ENCODE results near the gene ZNF492. TPM values are rescaled to one million over a fixed set of nuclear protein-coding genes. Genes with fewer than 3 reads are reported as not detected.
"Not testable (repeated sequence)": the region's sequence is repeated elsewhere in the genome, so short reads cannot be mapped to it uniquely, and the experiment has no call there.

ZNF492 gene
- not detected in 2 replicates for total RNA-seq
- not detected for polyA plus RNA-seq (2012)

DNA sequence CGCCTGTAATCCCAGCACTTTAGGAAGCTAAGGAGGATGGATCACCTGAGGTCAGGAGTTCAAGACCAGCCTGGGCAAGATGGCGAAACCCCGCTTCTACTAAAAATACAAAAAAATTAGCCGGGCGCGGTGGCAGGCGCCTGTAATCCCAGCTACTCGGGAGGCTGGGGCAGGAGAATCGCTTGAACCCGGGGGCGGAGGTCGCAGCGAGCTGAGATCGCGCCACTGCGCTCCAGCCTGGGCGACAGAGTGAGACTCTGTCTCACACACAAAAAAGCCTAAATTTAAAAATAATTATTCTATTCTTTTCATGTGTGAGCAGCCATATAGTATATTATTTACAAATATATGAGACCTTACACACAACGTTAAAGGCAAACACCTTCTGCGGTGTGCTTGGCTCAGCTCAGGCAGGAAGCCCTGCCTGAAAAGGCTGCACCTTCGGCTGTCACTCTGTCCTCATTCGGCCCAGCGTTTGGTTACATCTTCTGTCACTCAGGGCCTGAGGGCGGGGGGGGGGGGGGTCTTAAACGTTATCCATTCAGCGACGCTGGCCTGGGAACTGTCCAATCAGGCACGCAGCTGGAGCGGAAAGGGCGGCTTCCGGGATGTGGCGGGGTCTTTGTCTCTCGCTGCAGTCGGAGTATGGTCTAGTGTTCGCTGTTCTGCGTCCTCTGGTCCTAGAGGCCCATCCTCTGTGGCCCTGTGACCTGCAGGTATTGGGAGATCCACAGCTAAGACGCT, at the start of gene ZNF492:
TSS of gene ZNF492 (plus strand) at position 619 of the 744 bp plus-strand sequence. CDS start 19,076 bp downstream, outside the sequence.
- DNase-seq (ENCODE audit: low read depth), result not testable (repeated sequence)

- DNase-seq (ENCODE audit: low read depth), result no peak
Measured at GRCh38 chr19:22595422-22595821, 38.7 kb upstream of the ZNF492 start.

GRCh38 chr19:22595918-22596341, 38.2 kb upstream of the ZNF492 start:
- DNase-seq (ENCODE audit: low read depth), result no peak

- no peak for DNase-seq (ENCODE audit: low read depth)
Measured at GRCh38 chr19:22600690-22601648, 33.2 kb upstream of the ZNF492 start.

DNA sequence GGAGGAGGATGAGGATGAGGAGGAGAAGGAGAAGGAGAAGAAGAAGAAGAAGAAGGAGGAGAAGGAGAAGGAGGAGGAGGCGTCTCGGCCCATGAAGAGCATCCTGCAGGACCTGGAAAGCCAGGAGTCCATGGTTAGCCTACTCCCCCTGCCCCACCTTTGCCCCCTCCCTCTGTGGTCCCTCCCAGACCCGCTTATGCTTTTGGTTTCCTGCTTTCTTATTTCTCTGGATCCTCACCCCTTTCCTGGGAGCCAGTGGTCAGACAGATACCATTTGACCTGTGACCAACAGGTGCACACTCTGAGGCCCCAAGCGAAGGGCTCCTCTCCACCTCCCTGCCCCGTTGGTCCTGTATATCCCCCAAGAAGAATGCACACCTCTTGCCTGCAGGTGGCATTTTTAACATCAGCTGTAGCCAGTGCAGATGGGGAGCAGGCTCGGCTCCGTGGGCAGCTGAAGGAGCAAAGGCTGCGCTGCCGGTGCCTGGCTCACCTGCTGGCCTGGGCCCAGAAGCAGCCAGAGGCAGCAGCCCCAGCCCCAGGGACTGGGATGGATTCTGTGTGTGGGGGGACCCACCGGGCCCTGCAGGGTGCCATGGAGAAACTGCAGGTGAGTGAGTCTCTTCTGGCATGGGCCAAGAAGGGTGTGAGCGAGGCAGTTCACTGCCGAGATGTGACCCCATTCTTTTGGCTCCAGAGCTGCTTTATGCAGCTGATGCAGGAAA, 32.1 kb upstream of the ZNF492 start:
- no peak for DNase-seq (ENCODE audit: low read depth)

GRCh38 chr19:22602631-22603272, 31.4 kb upstream of the ZNF492 start:
- DNase-seq (ENCODE audit: low read depth), result no peak

- no peak for DNase-seq (ENCODE audit: low read depth)
Measured at GRCh38 chr19:22603518-22604440, 30.3 kb upstream of the ZNF492 start.

GRCh38 chr19:22604571-22605274, 29.4 kb upstream of the ZNF492 start:
- DNase-seq (ENCODE audit: low read depth), result no peak

DNA sequence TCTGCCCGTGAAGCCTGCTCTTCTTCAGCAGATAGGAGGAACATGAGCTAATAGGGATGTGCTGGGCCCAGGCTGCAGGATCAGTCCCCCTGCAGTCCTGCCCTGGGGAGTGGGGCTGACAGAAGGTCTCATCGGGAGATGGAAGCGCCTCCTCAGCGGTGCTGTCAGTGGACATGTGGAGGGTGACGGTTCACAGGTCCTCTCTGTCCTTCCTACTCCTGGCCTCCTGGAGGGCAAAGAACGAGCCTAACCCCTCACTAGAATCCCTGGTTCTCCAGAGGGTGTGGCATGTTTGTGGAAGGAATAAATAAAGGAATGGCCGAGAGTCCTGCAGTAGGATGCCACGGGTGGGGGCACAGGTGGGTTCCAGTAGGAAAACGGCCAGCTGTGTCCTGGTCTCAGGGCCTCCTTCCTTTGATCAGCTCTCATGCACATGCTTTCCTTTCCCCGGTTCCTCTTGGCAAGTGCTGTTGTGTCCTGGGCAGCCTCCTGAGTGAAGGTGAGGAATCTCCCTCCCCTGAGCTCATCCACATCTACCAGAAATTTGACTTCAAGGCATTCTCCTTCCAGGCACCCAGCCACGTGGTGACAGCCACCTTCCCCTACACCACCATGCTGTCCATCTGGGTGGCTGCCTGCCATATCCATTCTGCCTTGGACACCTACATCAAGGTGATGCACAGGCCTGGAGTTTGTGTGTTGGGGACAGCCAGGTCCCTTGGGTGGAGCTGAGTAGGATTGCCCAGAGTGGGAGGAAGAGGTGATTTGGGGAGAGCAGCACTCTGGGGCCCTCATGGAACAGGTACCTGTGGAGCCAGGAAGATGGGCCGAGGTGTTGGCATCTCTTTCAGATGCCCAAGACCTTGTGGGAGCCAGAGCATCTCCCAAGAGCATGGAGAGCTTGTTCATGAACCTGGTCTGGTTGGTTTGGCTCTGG, 28.6 kb upstream of the ZNF492 start:
- DNase-seq (ENCODE audit: low read depth), result no peak

DNA sequence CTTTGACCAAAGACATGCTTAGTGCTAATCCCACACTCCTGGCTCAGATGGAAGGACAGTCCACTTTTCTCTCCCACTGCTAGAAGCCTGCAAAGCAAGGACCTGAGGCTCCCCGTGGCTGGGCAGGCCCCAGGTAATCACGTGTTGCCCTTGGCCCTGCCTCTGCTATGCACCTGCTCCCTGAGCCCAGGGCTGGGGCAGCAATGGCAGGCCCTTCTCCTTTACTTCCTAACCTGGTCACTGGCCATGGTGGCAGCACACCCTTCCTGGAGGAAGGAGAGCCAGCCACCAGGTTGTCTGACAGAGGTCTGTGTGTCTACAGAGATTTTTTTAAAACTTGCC, 27.9 kb upstream of the ZNF492 start:
- no peak for DNase-seq (ENCODE audit: low read depth)

- DNase-seq (ENCODE audit: low read depth), result no peak
Measured at GRCh38 chr19:22606954-22607652, 27.0 kb upstream of the ZNF492 start.

GRCh38 chr19:22607653-22608430, 26.3 kb upstream of the ZNF492 start:
- DNase-seq (ENCODE audit: low read depth), result no peak

- no peak for DNase-seq (ENCODE audit: low read depth)
Measured at GRCh38 chr19:22608441-22608840, 25.7 kb upstream of the ZNF492 start.

DNA sequence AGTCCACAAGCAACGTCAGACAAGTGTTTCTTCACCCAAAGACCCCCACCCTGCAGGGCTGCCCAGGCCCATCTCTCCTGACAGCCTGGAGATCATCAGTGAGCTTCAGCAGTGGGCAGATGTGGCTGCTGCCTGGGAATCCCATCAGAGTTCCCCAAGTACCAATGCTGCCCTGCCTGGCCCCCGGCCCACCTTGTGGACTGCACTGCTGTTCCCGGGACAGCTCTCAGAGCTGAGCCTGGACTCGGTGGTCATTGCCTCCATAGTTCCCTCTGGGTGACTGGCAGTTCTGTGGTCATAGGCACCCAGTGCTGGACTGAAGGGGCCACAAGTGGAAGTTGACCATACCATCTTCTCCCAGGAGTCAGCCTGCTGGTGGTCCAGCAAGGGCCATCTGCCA, 24.5 kb upstream of the ZNF492 start:
- DNase-seq (ENCODE audit: low read depth), result no peak

GRCh38 chr19:22610121-22610520, 24.0 kb upstream of the ZNF492 start:
- no peak for DNase-seq (ENCODE audit: low read depth)

- no peak for DNase-seq (ENCODE audit: low read depth)
Measured at GRCh38 chr19:22612316-22612715, 21.8 kb upstream of the ZNF492 start.

DNA sequence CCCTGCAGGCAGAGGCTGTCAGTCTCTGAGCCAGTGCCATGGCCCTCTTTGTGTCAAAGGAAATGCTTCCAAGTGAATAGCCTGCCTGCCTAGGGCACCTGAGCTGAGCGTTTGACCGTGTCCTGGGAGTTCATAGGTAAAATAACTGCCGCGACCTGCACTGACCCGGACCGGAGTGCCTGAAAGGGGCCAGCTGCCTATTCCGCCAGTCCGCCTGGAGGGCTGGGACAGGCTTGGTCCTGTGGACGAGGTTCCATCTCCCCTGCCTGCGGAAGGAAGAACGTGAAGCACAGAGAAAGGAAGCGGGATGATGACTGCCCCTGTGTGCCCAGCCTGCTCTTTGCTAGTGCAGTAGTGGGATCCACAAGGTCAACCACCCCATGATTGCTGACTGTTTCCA, 17.5 kb upstream of the ZNF492 start:
- DNase-seq (ENCODE audit: low read depth), result no peak
